ENCODE results near the gene SLC6A3.

The SLC6A3 gene

DNA sequence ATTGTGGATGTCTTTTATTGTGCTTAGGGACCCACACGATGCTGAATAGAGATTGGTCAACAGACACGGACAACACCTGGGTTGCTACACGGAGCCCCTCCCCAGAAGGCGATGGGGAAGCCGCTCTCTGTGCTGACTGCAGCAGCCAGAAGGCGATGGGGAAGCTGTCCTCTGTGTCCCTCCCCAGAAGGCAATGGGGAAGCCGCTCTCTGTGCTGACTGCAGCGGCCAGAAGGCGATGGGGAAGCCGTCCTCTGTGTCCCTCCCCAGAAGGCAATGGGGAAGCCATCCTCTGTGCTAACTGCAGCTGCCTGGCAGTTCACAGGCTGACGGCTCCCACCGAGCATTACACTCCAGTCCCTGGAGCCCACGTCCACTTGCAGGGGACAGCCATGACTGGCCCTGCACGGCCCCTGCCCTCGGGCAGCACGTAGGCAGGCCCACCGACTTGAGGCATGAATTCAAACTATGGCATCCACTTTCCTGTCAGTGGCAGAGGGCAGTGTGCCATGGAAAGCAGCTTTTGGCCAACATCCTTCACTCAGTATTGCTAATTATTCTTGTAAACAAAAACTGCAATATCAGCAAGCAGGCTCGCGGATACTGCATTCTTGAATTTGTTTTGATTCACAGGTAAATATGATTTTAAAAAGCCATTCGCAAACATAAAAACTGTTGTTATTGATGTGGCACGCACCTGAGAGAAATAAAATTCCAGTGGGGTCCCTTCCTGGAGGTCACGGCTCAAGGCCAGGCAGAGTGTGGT is 52.3 kb downstream of the SLC6A3 start:
- TF ChIP-seq, protein P1, sequence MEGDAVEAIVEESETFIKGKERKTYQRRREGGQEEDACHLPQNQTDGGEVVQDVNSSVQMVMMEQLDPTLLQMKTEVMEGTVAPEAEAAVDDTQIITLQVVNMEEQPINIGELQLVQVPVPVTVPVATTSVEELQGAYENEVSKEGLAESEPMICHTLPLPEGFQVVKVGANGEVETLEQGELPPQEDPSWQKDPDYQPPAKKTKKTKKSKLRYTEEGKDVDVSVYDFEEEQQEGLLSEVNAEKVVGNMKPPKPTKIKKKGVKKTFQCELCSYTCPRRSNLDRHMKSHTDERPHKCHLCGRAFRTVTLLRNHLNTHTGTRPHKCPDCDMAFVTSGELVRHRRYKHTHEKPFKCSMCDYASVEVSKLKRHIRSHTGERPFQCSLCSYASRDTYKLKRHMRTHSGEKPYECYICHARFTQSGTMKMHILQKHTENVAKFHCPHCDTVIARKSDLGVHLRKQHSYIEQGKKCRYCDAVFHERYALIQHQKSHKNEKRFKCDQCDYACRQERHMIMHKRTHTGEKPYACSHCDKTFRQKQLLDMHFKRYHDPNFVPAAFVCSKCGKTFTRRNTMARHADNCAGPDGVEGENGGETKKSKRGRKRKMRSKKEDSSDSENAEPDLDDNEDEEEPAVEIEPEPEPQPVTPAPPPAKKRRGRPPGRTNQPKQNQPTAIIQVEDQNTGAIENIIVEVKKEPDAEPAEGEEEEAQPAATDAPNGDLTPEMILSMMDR (IDR thresholded peaks at IDR 0.05; ENCODE audit: low read depth, low read length, missing control alignments), result no peak
- in situ Hi-C loops (cut with HindIII; ENCODE audit: low pct_ligation_motif_present, low sequenced_read_pairs), result no loop called here
- H3K27me3 ChIP-seq (replicated peaks), result peaks cover 2% of the 10 kb centered on the region
- H3K36me3 ChIP-seq (replicated peaks), result no peaks in the 10 kb centered on the region
- no peak overlapping the region for H3K4me3 ChIP-seq (ENCODE audit: low read depth, low read length)
- H3K27ac ChIP-seq, result no peak overlapping the region
- no peak for DNase-seq

DNA sequence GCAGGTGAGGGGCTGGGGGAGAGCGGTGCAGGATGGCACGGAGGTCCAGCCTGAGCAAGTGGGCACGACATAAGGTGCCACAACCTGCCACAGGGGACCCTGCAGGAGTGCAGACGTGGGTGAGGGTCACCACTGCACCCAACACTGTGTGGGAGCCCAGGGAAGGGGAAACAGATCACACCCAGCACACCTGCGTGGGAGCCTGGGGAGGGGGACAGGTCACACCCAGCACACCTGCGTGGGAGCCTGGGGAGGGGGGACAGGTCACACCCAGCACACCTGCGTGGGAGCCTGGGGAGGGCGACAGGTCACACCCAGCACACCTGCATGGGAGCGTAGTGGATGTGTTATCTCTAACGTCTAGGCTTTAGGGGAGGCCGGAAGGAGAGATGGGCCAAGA is 53.0 kb downstream of the SLC6A3 start:
- H3K36me3 ChIP-seq (replicated peaks), result no peaks in the 10 kb centered on the region
- in situ Hi-C loops (cut with HindIII; ENCODE audit: low pct_ligation_motif_present, low sequenced_read_pairs), result no loop called here
- no peak overlapping the region for H3K4me3 ChIP-seq (ENCODE audit: low read depth, low read length)
- DNase-seq, result no peak
- TF ChIP-seq, protein P1 (IDR thresholded peaks at IDR 0.05; ENCODE audit: low read depth, low read length, missing control alignments), result no peak
- peaks cover 2% of the 10 kb centered on the region for H3K27me3 ChIP-seq (replicated peaks)
- H3K27ac ChIP-seq, result no peak overlapping the region

DNA sequence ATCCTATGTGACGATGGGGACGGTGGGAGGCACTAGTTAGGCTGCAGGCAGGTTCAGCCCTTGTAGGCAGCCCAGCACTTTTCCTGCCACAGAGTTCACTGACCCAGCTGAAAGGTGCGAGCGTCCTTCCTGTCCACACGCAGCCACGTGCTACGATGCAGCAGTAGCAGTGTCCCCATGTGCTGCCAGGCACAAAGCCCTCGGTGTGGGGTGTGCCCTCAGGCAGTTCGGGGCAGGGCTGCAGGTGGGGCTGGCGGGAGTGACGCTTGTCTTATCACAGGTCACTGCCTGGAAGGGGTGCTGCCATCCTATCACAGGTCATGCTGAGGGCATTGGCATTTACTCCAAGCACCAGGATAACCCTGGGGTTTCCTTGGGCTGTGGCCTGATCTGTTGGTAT is 53.5 kb downstream of the SLC6A3 start:
- peaks cover 7% of the 10 kb centered on the region for H3K27me3 ChIP-seq (replicated peaks)
- no peaks in the 10 kb centered on the region for H3K36me3 ChIP-seq (replicated peaks)
- in situ Hi-C loops (cut with HindIII; ENCODE audit: low pct_ligation_motif_present, low sequenced_read_pairs), result no loop called here
- H3K27ac ChIP-seq, result no peak overlapping the region
- TF ChIP-seq, protein P1 (IDR thresholded peaks at IDR 0.05; ENCODE audit: low read depth, low read length, missing control alignments), result no peak
- no peak overlapping the region for H3K4me3 ChIP-seq (ENCODE audit: low read depth, low read length)
- no peak for DNase-seq

DNA sequence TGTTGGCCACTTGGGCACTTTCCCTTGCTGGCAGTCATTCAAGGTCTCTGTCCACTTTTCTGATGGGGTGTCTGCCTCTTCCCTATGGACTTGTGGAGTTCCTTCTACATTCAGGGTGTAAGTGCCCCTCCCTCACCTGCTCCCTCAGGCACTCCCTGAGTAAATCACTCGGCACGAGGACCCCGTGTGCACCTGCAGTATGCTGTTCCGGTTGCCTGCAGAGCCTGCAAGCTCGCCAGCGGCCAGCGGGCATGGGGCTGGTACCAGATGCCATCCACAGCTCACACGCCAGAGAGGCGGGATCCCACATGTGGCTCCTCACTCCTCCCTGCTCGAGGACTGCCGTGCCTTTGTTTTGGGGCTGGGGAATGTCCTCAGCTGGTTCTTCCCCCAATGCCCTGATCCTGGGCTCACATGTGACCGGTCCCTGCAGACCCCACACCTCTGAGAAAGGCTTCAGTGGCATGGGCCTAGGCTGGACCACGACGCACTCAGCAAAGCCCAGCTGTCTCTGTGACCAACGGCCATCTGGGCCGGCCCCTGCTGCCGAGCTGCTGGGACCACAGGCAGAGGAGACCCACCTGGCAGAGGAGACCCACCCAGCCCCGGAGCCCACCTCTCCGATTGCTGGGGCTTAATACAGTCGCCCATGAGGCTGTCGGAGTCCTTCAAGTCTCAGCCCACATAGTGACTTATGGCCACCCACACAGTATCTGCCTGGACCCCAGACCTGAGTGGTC is 54.2 kb downstream of the SLC6A3 start:
- TF ChIP-seq, protein P1 (IDR thresholded peaks at IDR 0.05; ENCODE audit: low read depth, low read length, missing control alignments), result no peak
- Histone ChIP-seq H3K4me3 (ENCODE audit: low read depth, low read length) (no peak overlapping the region), H3K27ac (no peak overlapping the region), H3K27me3 (replicated peaks) (peaks cover 13% of the 10 kb centered on the region), H3K36me3 (replicated peaks) (no peaks in the 10 kb centered on the region)
- no peak for DNase-seq
- in situ Hi-C loops (cut with HindIII; ENCODE audit: low pct_ligation_motif_present, low sequenced_read_pairs), result no loop called here

DNA sequence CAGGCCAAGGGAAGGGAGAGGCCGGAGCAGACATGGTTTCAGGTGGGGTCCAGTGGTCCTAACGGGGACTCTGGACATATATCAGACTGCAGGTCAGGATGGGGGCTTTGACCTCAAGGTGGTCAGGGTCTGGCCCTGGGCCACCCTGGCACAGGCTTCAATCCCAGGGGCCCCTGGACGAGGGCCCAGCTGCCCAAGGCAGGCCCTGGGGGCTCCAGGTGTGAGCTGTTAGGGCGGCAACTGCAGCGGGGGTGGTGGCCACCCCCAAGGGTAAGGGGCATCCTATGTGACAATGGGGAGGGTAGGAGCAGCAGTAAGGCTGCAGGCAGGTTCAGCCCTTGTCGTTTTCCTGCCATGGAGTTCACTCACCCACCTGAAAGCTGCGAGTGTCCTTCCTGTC is 54.9 kb downstream of the SLC6A3 start:
- Histone ChIP-seq H3K4me3 (ENCODE audit: low read depth, low read length) (no peak overlapping the region), H3K27ac (no peak overlapping the region), H3K27me3 (replicated peaks) (peaks cover 16% of the 10 kb centered on the region), H3K36me3 (replicated peaks) (no peaks in the 10 kb centered on the region)
- TF ChIP-seq, protein P1 (IDR thresholded peaks at IDR 0.05; ENCODE audit: low read depth, low read length, missing control alignments), result no peak
- DNase-seq, result no peak
- in situ Hi-C loops (cut with HindIII; ENCODE audit: low pct_ligation_motif_present, low sequenced_read_pairs), result no loop called here
